ENCODE data around the gene MRTFA. TPM values are rescaled to one million over a fixed set of nuclear protein-coding genes. Genes with fewer than 3 reads are reported as not detected.

The MRTFA gene
- total RNA-seq, 1 donor from 2014 or later: 19.2 TPM

DNA sequence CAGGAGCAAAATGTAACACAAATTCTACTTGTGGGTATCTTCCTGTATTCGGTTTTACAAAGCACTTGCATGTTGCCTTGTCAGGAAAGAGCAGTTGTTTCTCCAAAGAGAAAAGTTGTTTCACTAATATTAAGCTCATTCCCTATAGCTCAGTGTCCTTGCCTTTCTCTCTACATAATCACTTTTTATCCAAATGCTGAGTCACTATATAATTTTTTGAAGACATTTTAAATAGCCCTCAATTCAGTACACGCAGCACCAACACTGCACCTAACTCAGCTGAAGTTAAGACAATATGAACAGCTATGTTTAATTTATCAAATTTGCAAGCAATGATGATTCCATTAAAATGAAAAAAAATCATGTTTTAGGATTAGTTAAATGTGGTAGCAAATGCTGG lies 14.5 kb upstream of the MRTFA start:
- Histone ChIP-seq H3K27ac (replicated peaks) (peak overlapping the region; percentile 97), H3K9me3 (replicated peaks) (no peaks in the 10 kb centered on the region), H3K4me3 (peak overlapping the region; percentile 72), H3K36me3 (no peaks in the 10 kb centered on the region), H3K27me3 (ENCODE audit: low read depth) (no peaks in the 10 kb centered on the region), H3K4me1 (peaks cover 49% of the 10 kb centered on the region)
- no peak for DNase-seq
- intact Hi-C loops (cut with micrococcal nuclease): no loop called here
- TF ChIP-seq, protein P1, sequence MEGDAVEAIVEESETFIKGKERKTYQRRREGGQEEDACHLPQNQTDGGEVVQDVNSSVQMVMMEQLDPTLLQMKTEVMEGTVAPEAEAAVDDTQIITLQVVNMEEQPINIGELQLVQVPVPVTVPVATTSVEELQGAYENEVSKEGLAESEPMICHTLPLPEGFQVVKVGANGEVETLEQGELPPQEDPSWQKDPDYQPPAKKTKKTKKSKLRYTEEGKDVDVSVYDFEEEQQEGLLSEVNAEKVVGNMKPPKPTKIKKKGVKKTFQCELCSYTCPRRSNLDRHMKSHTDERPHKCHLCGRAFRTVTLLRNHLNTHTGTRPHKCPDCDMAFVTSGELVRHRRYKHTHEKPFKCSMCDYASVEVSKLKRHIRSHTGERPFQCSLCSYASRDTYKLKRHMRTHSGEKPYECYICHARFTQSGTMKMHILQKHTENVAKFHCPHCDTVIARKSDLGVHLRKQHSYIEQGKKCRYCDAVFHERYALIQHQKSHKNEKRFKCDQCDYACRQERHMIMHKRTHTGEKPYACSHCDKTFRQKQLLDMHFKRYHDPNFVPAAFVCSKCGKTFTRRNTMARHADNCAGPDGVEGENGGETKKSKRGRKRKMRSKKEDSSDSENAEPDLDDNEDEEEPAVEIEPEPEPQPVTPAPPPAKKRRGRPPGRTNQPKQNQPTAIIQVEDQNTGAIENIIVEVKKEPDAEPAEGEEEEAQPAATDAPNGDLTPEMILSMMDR (IDR thresholded peaks at IDR 0.05; ENCODE audit: borderline replicate concordance): no peak

DNA sequence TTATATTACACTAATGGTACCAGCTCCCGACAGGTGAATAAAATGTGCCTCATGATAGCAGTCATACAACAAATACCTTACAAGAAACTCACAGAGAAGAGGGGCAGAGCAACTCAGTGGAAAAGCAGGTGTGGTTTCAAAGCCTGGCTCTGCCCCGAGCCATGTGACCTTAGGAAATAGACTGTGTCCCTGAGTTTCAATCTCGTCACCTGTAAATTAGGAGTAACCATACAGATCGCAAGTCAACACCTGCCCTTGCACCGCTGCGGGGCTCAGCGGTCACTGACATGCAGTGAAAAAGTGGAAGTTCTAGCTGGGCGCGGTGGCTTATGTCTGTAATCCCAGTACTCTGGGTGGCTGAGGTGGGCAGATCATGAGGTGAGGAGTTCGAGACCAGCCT lies 11.9 kb upstream of the MRTFA start:
- TF ChIP-seq, protein P1 (IDR thresholded peaks at IDR 0.05; ENCODE audit: borderline replicate concordance): no peak
- Histone ChIP-seq H3K4me1 (peaks cover 31% of the 10 kb centered on the region), H3K9me3 (replicated peaks) (no peaks in the 10 kb centered on the region), H3K27me3 (ENCODE audit: low read depth) (no peaks in the 10 kb centered on the region), H3K36me3 (no peaks in the 10 kb centered on the region), H3K27ac (replicated peaks) (no peak overlapping the region), H3K4me3 (no peak overlapping the region)
- no peak for DNase-seq
- intact Hi-C loops (cut with micrococcal nuclease): loop anchor here (5.0 to 10.0 kb wide), 2 partner anchors 124 to 211 kb away; no protein-coding TSS in a partner anchor

DNA sequence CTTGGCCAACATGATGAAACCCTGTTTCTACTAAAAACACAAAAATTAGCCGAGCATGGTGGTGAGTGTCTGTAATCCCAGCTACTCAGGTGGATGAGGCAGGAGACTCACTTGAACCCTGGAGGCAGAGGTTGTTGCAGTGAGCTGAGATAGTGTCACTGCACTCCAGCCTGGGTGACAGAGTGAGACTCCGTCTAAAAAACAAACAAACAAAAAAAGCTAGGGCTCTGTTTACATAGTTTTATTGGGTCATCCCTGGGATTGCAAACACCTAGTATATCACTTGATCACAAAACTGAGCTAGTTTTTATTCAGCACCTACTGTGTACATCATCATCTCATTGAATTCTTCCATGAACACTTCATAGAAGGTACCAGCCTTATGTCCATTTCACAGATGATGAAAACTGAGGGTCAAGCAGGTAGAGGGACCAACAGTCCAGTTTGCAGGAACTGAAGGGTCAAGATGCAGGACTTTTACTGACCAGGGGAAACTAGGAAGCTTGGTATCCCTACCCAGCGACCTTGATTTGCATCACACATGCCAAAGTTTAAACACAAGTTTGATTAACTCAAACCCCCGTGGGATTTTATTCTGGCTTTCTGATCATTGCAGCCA lies 9.2 kb upstream of the MRTFA start:
- Histone ChIP-seq H3K27ac (replicated peaks) (no peak overlapping the region), H3K4me3 (no peak overlapping the region), H3K4me1 (peaks cover 8% of the 10 kb centered on the region), H3K9me3 (replicated peaks) (no peaks in the 10 kb centered on the region), H3K27me3 (ENCODE audit: low read depth) (no peaks in the 10 kb centered on the region), H3K36me3 (no peaks in the 10 kb centered on the region)
- intact Hi-C loops (cut with micrococcal nuclease): loop anchor here (5.0 to 10.0 kb wide), 2 partner anchors 121 to 208 kb away; no protein-coding TSS in a partner anchor
- no peak for DNase-seq
- TF ChIP-seq, protein P1 (IDR thresholded peaks at IDR 0.05; ENCODE audit: borderline replicate concordance): no peak

DNA sequence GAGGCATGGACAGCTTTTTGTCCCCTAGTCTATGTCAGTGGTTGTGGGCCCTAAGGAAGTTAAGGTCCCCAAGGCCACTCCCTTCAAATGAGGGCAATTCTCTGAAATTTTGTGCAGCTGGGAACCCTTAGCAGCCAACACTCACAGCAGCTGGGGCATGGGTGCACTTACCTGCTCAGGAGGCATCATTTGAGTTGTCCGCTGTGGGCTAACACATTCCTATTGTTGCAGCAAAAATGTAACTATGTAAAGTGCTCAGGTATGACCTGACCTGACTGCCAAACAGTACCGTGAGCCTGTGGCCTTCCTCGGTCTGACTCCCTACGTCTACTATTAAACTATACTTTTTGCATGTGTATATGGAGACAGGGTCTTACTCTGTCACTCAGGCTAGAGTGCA lies 5.8 kb upstream of the MRTFA start:
- Histone ChIP-seq H3K36me3 (no peaks in the 10 kb centered on the region), H3K27me3 (ENCODE audit: low read depth) (no peaks in the 10 kb centered on the region), H3K27ac (replicated peaks) (no peak overlapping the region), H3K4me3 (no peak overlapping the region), H3K9me3 (replicated peaks) (no peaks in the 10 kb centered on the region), H3K4me1 (peaks cover 18% of the 10 kb centered on the region)
- intact Hi-C loops (cut with micrococcal nuclease): loop anchor here (10.0 kb wide), 1 partner anchor 118 kb away; no protein-coding TSS in a partner anchor
- TF ChIP-seq, protein P1 (IDR thresholded peaks at IDR 0.05; ENCODE audit: borderline replicate concordance): no peak
- no peak for DNase-seq

DNA sequence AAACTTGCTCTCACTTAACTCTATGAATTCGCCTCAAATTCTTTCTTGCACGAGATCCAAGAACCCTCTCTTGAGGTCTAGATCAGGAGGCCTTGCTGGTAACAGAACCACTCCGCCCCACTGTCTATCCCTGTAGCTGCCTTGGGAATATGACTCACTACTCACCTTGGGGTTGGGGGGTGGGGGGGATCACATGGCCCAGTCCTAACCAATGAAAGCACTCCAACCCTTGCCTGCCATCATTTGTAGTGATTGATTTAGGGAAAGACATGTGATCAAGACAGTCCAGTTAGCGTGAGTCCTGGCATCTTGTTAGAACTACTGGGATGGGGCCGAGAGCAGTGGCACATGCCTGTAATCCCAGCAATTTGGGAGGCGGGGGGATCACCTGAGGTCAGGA lies 4.8 kb upstream of the MRTFA start:
- H3K4me1 ChIP-seq: peaks cover 19% of the 10 kb centered on the region
- intact Hi-C loops (cut with micrococcal nuclease): loop anchor here (10.0 kb wide), 1 partner anchor 116 kb away; no protein-coding TSS in a partner anchor
- H3K27ac ChIP-seq (replicated peaks): no peak overlapping the region
- DNase-seq: no peak
- TF ChIP-seq, protein P1 (IDR thresholded peaks at IDR 0.05; ENCODE audit: borderline replicate concordance): no peak
- H3K4me3 ChIP-seq: no peak overlapping the region
- no peaks in the 10 kb centered on the region for H3K27me3 ChIP-seq (ENCODE audit: low read depth)
- no peaks in the 10 kb centered on the region for H3K36me3 ChIP-seq
- H3K9me3 ChIP-seq (replicated peaks): no peaks in the 10 kb centered on the region

Data from left ventricle myocardium inferior (tissue), 1 donor.